ENCODE measurements around the gene PALLD.

DNA sequence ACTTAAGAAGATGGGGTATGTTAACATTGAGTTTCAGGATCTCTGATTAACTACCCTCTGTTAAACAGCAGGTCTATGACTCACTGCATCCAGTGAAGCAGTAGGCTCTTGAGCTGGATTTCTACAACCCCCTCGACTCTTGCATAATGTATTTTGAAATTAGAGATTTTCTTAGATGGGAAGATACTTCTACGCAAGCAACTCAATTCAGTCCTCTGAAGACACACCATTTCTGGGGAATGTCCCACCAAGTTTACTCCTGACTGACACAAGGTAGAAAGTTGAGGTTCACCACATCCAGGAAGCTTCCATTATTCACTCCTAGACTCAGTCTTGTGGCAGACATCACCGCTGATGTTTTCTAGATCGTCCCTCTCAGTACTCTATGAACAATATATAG lies 12.9 kb downstream of the PALLD start:
- TF ChIP-seq, protein P1, sequence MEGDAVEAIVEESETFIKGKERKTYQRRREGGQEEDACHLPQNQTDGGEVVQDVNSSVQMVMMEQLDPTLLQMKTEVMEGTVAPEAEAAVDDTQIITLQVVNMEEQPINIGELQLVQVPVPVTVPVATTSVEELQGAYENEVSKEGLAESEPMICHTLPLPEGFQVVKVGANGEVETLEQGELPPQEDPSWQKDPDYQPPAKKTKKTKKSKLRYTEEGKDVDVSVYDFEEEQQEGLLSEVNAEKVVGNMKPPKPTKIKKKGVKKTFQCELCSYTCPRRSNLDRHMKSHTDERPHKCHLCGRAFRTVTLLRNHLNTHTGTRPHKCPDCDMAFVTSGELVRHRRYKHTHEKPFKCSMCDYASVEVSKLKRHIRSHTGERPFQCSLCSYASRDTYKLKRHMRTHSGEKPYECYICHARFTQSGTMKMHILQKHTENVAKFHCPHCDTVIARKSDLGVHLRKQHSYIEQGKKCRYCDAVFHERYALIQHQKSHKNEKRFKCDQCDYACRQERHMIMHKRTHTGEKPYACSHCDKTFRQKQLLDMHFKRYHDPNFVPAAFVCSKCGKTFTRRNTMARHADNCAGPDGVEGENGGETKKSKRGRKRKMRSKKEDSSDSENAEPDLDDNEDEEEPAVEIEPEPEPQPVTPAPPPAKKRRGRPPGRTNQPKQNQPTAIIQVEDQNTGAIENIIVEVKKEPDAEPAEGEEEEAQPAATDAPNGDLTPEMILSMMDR (IDR thresholded peaks at IDR 0.05), result no peak
- TF ChIP-seq POLR2A (IDR thresholded peaks at IDR 0.05), result no peak

All from suprapubic skin (tissue), 3 donors.